GM23338 (cell line): ENCODE measurements around the gene XPO6. TPM values are rescaled to one million over a fixed set of nuclear protein-coding genes. Genes with fewer than 3 reads are reported as not detected.

Experiments used
- ATAC-seq: fragments of 200-7000 bp; cut with Tn5 transposase; 3 replicates; pipeline ENCODE4 v1.9.1; 2020
- DNase-seq: peaks from one replicate; pipeline ENCODE4 v3.0.0-alpha.2; 2015; ENCODE audit warnings: low spot score
- H2AFZ ChIP-seq: fragments of 200-600 bp; sonication (generic); 2 replicates; pipeline ENCODE4 v1.8.0; 2016; ENCODE audit warnings: antibody characterized with exemption, mild to moderate bottlenecking, moderate library complexity
- H3F3A ChIP-seq: fragments of 200-600 bp; sonication (generic); replicated peaks from 2 replicates; pipeline ENCODE4 v1.8.0; 2017; ENCODE audit warnings: antibody characterized with exemption, mixed run types, low read depth
- H3K27ac ChIP-seq: fragments of 200-600 bp; sonication (generic); 2 replicates; pipeline ENCODE4 v1.6.1; 2016; ENCODE audit warnings: low read depth
- H3K27me3 ChIP-seq: fragments of 200-600 bp; sonication (generic); 2 replicates; pipeline ENCODE4 v1.8.0; 2016; ENCODE audit warnings: mild to moderate bottlenecking, mixed run types, moderate library complexity; ENCODE audit not compliant: insufficient read depth
- H3K36me3 ChIP-seq: fragments of 200-600 bp; sonication (generic); 2 replicates; pipeline ENCODE4 v1.8.0; 2016; ENCODE audit warnings: mild to moderate bottlenecking; ENCODE audit not compliant: insufficient read depth
- H3K4me1 ChIP-seq: fragments of 200-600 bp; sonication (generic); 2 replicates; pipeline ENCODE4 v1.8.0; 2016; ENCODE audit warnings: mild to moderate bottlenecking, moderate library complexity; ENCODE audit not compliant: insufficient read depth
- H3K4me2 ChIP-seq: fragments of 200-600 bp; sonication (generic); 2 replicates; pipeline ENCODE4 v1.7.1; 2017; ENCODE audit warnings: mixed run types
- H3K4me3 ChIP-seq: fragments of 200-600 bp; sonication (generic); 2 replicates; pipeline ENCODE4 v1.6.1; 2016; ENCODE audit warnings: mixed run types
- H3K79me2 ChIP-seq: fragments of 200-600 bp; sonication (generic); replicated peaks from 2 replicates; pipeline ENCODE4 v1.8.0; 2017; ENCODE audit warnings: mild to moderate bottlenecking; ENCODE audit not compliant: insufficient read depth
- H3K9me2 ChIP-seq: fragments of 200-600 bp; sonication (generic); 2 replicates; pipeline ENCODE4 v1.8.0; 2017; ENCODE audit not compliant: insufficient read depth
- H4K20me1 ChIP-seq: fragments of 200-600 bp; sonication (generic); replicated peaks from 2 replicates; pipeline ENCODE4 v1.8.0; 2017; ENCODE audit warnings: mild to moderate bottlenecking; ENCODE audit not compliant: insufficient read depth
- H3K27ac Mint-ChIP-seq: 2 replicates; pipeline ENCODE4 v1.8.0; 2020; ENCODE audit warnings: inconsistent platforms, mild to moderate bottlenecking, moderate library complexity, mixed read lengths
- H3K27me3 Mint-ChIP-seq: 3 replicates; pipeline ENCODE4 v1.8.0; 2022; ENCODE audit warnings: low read depth, mild to moderate bottlenecking, moderate library complexity, mixed read lengths, inconsistent platforms; ENCODE audit not compliant: insufficient read depth, poor library complexity
- H3K36me3 Mint-ChIP-seq: 3 replicates; pipeline ENCODE4 v1.8.0; 2021; ENCODE audit warnings: low read depth, mild to moderate bottlenecking, inconsistent platforms, moderate library complexity, mixed read lengths
- H3K4me1 Mint-ChIP-seq: 3 replicates; pipeline ENCODE4 v1.8.0; 2020; ENCODE audit warnings: mild to moderate bottlenecking, inconsistent platforms, mixed read lengths
- H3K4me3 Mint-ChIP-seq: 3 replicates; pipeline ENCODE4 v1.8.0; 2021; ENCODE audit warnings: moderate library complexity, mild to moderate bottlenecking, inconsistent platforms, mixed read lengths
- H3K9me3 Mint-ChIP-seq: 3 replicates; pipeline ENCODE4 v1.8.0; 2020; ENCODE audit warnings: moderate library complexity, mild to moderate bottlenecking, inconsistent platforms, mixed read lengths
- CREB1 ChIP-seq: fragments of 250-450 bp; sonication (Bioruptor Pico); IDR thresholded peaks from 2 replicates; pipeline ENCODE4 v1.5.0; 2020; ENCODE audit warnings: low read depth, mild to moderate bottlenecking, moderate library complexity
- EZH2 ChIP-seq: fragments of 200-600 bp; sonication (generic); IDR thresholded peaks from one replicate; pipeline ENCODE4 v1.8.0; 2017; ENCODE audit warnings: antibody characterized with exemption, mild to moderate bottlenecking, low read depth; ENCODE audit not compliant: unreplicated experiment
- JUNB ChIP-seq: IDR thresholded peaks from one replicate; pipeline ENCODE4 v1.6.1; 2016; ENCODE audit warnings: antibody characterized with exemption; ENCODE audit not compliant: unreplicated experiment
- NANOG ChIP-seq: IDR thresholded peaks from 2 replicates; pipeline ENCODE4 v1.6.1; 2016; ENCODE audit warnings: antibody characterized with exemption, borderline replicate concordance
- STAT1 ChIP-seq: IDR thresholded peaks from one replicate; pipeline ENCODE4 v1.6.1; 2016; ENCODE audit warnings: antibody characterized with exemption; ENCODE audit not compliant: unreplicated experiment
- ZNF114 ChIP-seq: fragments of 250-450 bp; sonication (Bioruptor Pico); IDR thresholded peaks from 2 replicates; pipeline ENCODE4 v1.5.0; 2020; ENCODE audit warnings: mild to moderate bottlenecking, moderate library complexity
- ZNF331 ChIP-seq: fragments of 250-450 bp; sonication (Bioruptor Pico); IDR thresholded peaks from 2 replicates; pipeline ENCODE4 v1.5.0; 2020; ENCODE audit warnings: low read depth, mild to moderate bottlenecking, moderate library complexity
- polyA plus RNA-seq: library from polyadenylated mRNA; unstranded; fragments of >200 nt; fragmentation: Nextera tagmentation; extraction: Ambion mirVana; gene quantifications from 2 replicates; pipeline ENCODE4 v1.2.1, GENCODE V29; 2016
- total RNA-seq: library from RNA; depleted of rRNA; stranded (reverse); fragments of >200 nt; shearing (Covaris generic); gene quantifications from 2 replicates; pipeline ENCODE4 v1.2.3, GENCODE V29; 2014
- TF ChIP-seq, protein P1 (sequence below): fragments of 250-450 bp; sonication (Bioruptor Pico); IDR thresholded peaks from 2 replicates; pipeline ENCODE4 v1.5.0; 2020; ENCODE audit warnings: mild to moderate bottlenecking, moderate library complexity
- TF ChIP-seq, protein P2 (sequence below): IDR thresholded peaks from one replicate; pipeline ENCODE4 v1.6.1; 2018; ENCODE audit warnings: antibody characterized with exemption; ENCODE audit not compliant: unreplicated experiment
- TF ChIP-seq, protein P3 (sequence below), 2 experiments: fragments of 200-600 bp in 1 of 2; sonication (generic) in 1 of 2; conservative IDR thresholded peaks; 2 replicates each; pipeline versions ENCODE4 v1.5.1 to v1.6.1; 2016 to 2017; ENCODE audit warnings: antibody characterized with exemption in 2 of 2, low read depth in 2 of 2, mild to moderate bottlenecking in 2 of 2, moderate library complexity in 1 of 2

Gene XPO6
- total and polyA plus RNA-seq, 2 experiments from 2014 or later, result 83.9 to 178 TPM

DNA sequence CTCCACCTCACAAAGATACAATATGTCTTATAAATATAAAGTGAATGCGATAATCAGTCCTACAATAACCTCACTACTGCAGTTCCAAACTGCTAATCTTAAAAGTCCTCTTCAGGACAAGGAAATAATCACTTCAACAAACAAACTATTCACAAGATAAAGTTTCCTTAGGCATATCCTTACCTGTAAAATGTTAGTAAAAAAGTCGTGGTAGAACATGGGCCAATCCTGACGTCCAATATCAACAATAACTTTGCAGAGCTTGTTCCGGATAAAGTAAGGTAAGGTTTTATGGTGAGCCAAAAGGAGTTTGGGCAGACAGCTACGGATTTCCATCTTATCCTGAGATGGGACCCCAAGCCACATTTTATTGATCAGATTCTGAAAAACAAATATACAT, 36.0 kb downstream of the XPO6 start:
- Mint-ChIP-seq H3K4me1 (no peaks in the 10 kb centered on the region), H3K36me3 (peaks cover 47% of the 10 kb centered on the region), H3K27me3 (no peaks in the 10 kb centered on the region), H3K4me3 (no peak overlapping the region), H3K9me3 (no peaks in the 10 kb centered on the region), H3K27ac (no peak overlapping the region)
- DNase-seq (no peak), ATAC-seq (no peak)
- peaks cover 22% of the 10 kb centered on the region for H3K36me3 ChIP-seq
- H3K4me1 ChIP-seq, result no peaks in the 10 kb centered on the region
- no peaks in the 10 kb centered on the region for H3K27me3 ChIP-seq
- peaks cover 46% of the 10 kb centered on the region for H4K20me1 ChIP-seq
- TF ChIP-seq, protein P1, sequence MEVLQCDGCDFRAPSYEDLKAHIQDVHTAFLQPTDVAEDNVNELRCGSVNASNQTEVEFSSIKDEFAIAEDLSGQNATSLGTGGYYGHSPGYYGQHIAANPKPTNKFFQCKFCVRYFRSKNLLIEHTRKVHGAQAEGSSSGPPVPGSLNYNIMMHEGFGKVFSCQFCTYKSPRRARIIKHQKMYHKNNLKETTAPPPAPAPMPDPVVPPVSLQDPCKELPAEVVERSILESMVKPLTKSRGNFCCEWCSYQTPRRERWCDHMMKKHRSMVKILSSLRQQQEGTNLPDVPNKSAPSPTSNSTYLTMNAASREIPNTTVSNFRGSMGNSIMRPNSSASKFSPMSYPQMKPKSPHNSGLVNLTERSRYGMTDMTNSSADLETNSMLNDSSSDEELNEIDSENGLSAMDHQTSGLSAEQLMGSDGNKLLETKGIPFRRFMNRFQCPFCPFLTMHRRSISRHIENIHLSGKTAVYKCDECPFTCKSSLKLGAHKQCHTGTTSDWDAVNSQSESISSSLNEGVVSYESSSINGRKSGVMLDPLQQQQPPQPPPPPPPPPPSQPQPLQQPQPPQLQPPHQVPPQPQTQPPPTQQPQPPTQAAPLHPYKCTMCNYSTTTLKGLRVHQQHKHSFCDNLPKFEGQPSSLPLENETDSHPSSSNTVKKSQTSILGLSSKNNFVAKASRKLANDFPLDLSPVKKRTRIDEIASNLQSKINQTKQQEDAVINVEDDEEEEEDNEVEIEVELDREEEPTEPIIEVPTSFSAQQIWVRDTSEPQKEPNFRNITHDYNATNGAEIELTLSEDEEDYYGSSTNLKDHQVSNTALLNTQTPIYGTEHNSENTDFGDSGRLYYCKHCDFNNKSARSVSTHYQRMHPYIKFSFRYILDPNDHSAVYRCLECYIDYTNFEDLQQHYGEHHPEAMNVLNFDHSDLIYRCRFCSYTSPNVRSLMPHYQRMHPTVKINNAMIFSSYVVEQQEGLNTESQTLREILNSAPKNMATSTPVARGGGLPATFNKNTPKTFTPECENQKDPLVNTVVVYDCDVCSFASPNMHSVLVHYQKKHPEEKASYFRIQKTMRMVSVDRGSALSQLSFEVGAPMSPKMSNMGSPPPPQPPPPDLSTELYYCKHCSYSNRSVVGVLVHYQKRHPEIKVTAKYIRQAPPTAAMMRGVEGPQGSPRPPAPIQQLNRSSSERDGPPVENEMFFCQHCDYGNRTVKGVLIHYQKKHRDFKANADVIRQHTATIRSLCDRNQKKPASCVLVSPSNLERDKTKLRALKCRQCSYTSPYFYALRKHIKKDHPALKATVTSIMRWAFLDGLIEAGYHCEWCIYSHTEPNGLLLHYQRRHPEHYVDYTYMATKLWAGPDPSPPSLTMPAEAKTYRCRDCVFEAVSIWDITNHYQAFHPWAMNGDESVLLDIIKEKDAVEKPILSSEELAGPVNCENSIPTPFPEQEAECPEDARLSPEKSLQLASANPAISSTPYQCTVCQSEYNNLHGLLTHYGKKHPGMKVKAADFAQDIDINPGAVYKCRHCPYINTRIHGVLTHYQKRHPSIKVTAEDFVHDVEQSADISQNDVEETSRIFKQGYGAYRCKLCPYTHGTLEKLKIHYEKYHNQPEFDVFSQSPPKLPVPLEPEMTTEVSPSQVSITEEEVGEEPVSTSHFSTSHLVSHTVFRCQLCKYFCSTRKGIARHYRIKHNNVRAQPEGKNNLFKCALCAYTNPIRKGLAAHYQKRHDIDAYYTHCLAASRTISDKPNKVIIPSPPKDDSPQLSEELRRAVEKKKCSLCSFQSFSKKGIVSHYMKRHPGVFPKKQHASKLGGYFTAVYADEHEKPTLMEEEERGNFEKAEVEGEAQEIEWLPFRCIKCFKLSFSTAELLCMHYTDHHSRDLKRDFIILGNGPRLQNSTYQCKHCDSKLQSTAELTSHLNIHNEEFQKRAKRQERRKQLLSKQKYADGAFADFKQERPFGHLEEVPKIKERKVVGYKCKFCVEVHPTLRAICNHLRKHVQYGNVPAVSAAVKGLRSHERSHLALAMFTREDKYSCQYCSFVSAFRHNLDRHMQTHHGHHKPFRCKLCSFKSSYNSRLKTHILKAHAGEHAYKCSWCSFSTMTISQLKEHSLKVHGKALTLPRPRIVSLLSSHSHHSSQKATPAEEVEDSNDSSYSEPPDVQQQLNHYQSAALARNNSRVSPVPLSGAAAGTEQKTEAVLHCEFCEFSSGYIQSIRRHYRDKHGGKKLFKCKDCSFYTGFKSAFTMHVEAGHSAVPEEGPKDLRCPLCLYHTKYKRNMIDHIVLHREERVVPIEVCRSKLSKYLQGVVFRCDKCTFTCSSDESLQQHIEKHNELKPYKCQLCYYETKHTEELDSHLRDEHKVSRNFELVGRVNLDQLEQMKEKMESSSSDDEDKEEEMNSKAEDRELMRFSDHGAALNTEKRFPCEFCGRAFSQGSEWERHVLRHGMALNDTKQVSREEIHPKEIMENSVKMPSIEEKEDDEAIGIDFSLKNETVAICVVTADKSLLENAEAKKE (CRISPR knock-in tag), result no peak
- TF ChIP-seq NANOG, result no peak
- TF ChIP-seq ZNF114, result no peak
- no peak for TF ChIP-seq EZH2
- no peak for TF ChIP-seq JUNB
- no peak for TF ChIP-seq ZNF331
- TF ChIP-seq, protein P2, sequence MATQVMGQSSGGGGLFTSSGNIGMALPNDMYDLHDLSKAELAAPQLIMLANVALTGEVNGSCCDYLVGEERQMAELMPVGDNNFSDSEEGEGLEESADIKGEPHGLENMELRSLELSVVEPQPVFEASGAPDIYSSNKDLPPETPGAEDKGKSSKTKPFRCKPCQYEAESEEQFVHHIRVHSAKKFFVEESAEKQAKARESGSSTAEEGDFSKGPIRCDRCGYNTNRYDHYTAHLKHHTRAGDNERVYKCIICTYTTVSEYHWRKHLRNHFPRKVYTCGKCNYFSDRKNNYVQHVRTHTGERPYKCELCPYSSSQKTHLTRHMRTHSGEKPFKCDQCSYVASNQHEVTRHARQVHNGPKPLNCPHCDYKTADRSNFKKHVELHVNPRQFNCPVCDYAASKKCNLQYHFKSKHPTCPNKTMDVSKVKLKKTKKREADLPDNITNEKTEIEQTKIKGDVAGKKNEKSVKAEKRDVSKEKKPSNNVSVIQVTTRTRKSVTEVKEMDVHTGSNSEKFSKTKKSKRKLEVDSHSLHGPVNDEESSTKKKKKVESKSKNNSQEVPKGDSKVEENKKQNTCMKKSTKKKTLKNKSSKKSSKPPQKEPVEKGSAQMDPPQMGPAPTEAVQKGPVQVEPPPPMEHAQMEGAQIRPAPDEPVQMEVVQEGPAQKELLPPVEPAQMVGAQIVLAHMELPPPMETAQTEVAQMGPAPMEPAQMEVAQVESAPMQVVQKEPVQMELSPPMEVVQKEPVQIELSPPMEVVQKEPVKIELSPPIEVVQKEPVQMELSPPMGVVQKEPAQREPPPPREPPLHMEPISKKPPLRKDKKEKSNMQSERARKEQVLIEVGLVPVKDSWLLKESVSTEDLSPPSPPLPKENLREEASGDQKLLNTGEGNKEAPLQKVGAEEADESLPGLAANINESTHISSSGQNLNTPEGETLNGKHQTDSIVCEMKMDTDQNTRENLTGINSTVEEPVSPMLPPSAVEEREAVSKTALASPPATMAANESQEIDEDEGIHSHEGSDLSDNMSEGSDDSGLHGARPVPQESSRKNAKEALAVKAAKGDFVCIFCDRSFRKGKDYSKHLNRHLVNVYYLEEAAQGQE, result no peak
- TF ChIP-seq, protein P3, sequence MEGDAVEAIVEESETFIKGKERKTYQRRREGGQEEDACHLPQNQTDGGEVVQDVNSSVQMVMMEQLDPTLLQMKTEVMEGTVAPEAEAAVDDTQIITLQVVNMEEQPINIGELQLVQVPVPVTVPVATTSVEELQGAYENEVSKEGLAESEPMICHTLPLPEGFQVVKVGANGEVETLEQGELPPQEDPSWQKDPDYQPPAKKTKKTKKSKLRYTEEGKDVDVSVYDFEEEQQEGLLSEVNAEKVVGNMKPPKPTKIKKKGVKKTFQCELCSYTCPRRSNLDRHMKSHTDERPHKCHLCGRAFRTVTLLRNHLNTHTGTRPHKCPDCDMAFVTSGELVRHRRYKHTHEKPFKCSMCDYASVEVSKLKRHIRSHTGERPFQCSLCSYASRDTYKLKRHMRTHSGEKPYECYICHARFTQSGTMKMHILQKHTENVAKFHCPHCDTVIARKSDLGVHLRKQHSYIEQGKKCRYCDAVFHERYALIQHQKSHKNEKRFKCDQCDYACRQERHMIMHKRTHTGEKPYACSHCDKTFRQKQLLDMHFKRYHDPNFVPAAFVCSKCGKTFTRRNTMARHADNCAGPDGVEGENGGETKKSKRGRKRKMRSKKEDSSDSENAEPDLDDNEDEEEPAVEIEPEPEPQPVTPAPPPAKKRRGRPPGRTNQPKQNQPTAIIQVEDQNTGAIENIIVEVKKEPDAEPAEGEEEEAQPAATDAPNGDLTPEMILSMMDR (conservative IDR thresholded peaks at IDR 0.05; ENCODE audit: low read depth in 2 of 2), result no peak
- no peak for TF ChIP-seq STAT1
- no peak for TF ChIP-seq CREB1 (CRISPR knock-in tag)
- no peaks in the 10 kb centered on the region for H3K9me2 ChIP-seq
- H3K27ac ChIP-seq, result no peak overlapping the region
- H3K4me3 ChIP-seq, result no peak overlapping the region
- peaks cover 87% of the 10 kb centered on the region for H3K79me2 ChIP-seq
- H2AFZ ChIP-seq, result no peak overlapping the region
- no peak overlapping the region for H3K4me2 ChIP-seq
- H3F3A ChIP-seq, result no peaks in the 10 kb centered on the region
